SU-DHL-6 (cell line): ENCODE results near the gene PLSCR3.

Experiments
- EZH2phosphoT487 ChIP-seq: fragments of 200-600 bp; sonication (generic), shearing (Covaris generic); conservative IDR thresholded peaks from 2 replicates; pipeline ENCODE4 v1.6.1; 2018; ENCODE audit warnings: mild to moderate bottlenecking, antibody characterized with exemption, low read length, moderate library complexity, mixed read lengths
- TF ChIP-seq, protein P1 (sequence below): fragments of 200-600 bp; sonication (generic); IDR thresholded peaks from one replicate; pipeline ENCODE4 v1.5.1; 2017; ENCODE audit warnings: antibody characterized with exemption, mild to moderate bottlenecking, low read length, moderate library complexity; ENCODE audit not compliant: insufficient read depth, poor library complexity, severe bottlenecking

DNA sequence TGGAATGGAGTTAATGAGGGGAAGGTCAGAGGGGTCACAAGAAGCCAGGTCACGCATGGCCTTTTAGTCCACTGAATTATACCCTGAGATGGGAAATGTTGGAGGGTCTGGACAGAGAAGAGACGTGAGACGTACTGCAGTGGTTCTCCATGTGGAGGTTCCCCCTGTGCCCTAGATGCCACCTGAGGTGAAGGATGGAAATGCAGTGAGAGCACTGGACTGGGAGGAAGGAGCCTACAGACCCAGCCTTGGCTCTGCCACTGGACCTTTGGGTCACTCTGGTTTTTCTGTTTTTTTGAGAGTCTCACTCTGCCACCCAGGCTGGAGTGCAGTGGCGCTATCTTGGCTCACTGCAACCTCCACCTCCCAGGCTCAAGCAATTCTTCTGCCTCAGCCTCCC, 1.8 kb upstream of the PLSCR3 start:
- TF ChIP-seq, protein P1, sequence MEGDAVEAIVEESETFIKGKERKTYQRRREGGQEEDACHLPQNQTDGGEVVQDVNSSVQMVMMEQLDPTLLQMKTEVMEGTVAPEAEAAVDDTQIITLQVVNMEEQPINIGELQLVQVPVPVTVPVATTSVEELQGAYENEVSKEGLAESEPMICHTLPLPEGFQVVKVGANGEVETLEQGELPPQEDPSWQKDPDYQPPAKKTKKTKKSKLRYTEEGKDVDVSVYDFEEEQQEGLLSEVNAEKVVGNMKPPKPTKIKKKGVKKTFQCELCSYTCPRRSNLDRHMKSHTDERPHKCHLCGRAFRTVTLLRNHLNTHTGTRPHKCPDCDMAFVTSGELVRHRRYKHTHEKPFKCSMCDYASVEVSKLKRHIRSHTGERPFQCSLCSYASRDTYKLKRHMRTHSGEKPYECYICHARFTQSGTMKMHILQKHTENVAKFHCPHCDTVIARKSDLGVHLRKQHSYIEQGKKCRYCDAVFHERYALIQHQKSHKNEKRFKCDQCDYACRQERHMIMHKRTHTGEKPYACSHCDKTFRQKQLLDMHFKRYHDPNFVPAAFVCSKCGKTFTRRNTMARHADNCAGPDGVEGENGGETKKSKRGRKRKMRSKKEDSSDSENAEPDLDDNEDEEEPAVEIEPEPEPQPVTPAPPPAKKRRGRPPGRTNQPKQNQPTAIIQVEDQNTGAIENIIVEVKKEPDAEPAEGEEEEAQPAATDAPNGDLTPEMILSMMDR, result no peak
- no peak for TF ChIP-seq EZH2phosphoT487
